Activated CD4-positive, alpha-beta T cell treated with anti-CD3 and anti-CD28 coated beads, Interleukin-2, amount 10 ng/mL, durations not matched to agents 7 days and 5 days (primary cell): ENCODE results near the gene MFN2. TPM values are rescaled to one million over a fixed set of nuclear protein-coding genes. Genes with fewer than 3 reads are reported as not detected.

Experiments used
- CTCF ChIA-PET: fragments of 350-600 bp; sonication (Branson Sonifier 250); formaldehyde crosslinking; loops from one replicate; lab custom pipeline; 2021; ENCODE audit warnings: antibody characterized with exemption; lab: Charles Lee
- POLR2A ChIA-PET: fragments of 350-600 bp; sonication (Branson Sonifier 250); formaldehyde crosslinking; loops from one replicate; lab custom pipeline; 2021; ENCODE audit warnings: antibody characterized with exemption; lab: Charles Lee
- DNase-seq: peaks from one replicate; pipeline ENCODE4 v3.0.0-alpha.2; 2020
- H3K27ac Mint-ChIP-seq: one replicate; pipeline ENCODE4 v1.8.0; 2021; ENCODE audit warnings: mild to moderate bottlenecking, moderate library complexity, mixed read lengths
- H3K27me3 Mint-ChIP-seq: one replicate; pipeline ENCODE4 v1.8.0; 2021; ENCODE audit warnings: mixed read lengths
- H3K36me3 Mint-ChIP-seq: one replicate; pipeline ENCODE4 v1.8.0; 2021; ENCODE audit warnings: low read depth, mixed read lengths
- H3K4me1 Mint-ChIP-seq: one replicate; pipeline ENCODE4 v1.8.0; 2021; ENCODE audit warnings: mixed read lengths
- H3K4me3 Mint-ChIP-seq: one replicate; pipeline ENCODE4 v1.8.0; 2021; ENCODE audit warnings: mild to moderate bottlenecking, moderate library complexity, mixed read lengths
- H3K9me3 Mint-ChIP-seq: one replicate; pipeline ENCODE4 v1.8.0; 2021; ENCODE audit warnings: mixed read lengths
- total RNA-seq, 2 experiments: library from RNA; stranded (reverse); gene quantifications; one replicate each; pipeline ENCODE4 v1.2.3, GENCODE V29; 2021

The MFN2 gene
- total RNA-seq, 2 experiments from 2014 or later = 46.3 to 60.3 TPM

DNA sequence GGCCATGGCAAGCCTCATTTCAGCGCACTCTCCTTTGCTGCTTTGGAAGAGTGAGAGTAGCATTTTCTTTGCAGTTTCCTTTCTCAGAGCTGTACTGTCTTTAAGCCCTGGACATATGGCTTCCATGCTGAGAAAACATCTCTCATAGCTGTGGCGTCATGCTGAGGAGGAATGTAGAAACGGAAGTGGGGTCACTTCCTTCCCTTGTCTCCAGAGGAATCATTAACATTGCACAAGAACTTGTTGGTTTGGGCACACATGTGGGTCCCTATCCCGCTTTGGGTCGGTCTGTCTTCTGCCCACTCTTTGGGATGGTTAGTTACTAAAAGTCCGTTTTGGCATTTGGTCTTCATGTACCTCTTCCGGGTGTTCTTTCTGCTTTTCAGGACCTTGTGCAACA is 5.6 kb downstream of the MFN2 start:
- no peak for DNase-seq
- H3K27me3 Mint-ChIP-seq = no peaks in the 10 kb centered on the region
- ChIA-PET CTCF (interaction anchor here (0.7 to 1.4 kb wide), 3 partner anchors 9 to 37 kb away, joined by 3 read pairs; no protein-coding TSS in a partner anchor), POLR2A (no interaction called here)
- H3K9me3 Mint-ChIP-seq = no peaks in the 10 kb centered on the region
- no peak overlapping the region for H3K4me3 Mint-ChIP-seq
- peaks cover 38% of the 10 kb centered on the region for H3K4me1 Mint-ChIP-seq
- peaks cover 30% of the 10 kb centered on the region for H3K36me3 Mint-ChIP-seq
- peak overlapping the region; percentile 59 for H3K27ac Mint-ChIP-seq

DNA sequence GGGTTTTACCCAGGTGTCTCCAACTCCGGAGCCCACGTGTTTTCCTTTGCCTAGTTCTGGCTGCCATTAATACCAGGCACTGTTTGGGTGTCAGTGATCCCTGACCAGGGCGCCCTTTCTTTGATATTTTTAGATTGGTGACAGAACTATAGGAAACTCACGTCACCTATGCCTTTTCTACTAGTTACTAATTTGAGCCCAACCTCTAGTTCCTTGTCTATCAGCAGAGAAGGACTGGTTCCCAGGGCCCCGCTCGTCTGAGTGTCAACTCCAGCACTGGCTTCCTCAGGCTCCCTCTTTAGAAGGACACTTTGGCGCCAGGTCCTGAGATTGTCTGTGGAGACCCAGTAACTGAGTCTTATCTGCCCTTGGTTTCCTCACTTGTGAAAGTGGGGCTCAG is 9.4 kb downstream of the MFN2 start:
- no peak for DNase-seq
- H3K36me3 Mint-ChIP-seq = peaks cover 30% of the 10 kb centered on the region
- ChIA-PET POLR2A (no interaction called here), CTCF (no interaction called here)
- no peak overlapping the region for H3K4me3 Mint-ChIP-seq
- H3K9me3 Mint-ChIP-seq = no peaks in the 10 kb centered on the region
- H3K27me3 Mint-ChIP-seq = no peaks in the 10 kb centered on the region
- peaks cover 10% of the 10 kb centered on the region for H3K4me1 Mint-ChIP-seq
- H3K27ac Mint-ChIP-seq = no peak overlapping the region

DNA sequence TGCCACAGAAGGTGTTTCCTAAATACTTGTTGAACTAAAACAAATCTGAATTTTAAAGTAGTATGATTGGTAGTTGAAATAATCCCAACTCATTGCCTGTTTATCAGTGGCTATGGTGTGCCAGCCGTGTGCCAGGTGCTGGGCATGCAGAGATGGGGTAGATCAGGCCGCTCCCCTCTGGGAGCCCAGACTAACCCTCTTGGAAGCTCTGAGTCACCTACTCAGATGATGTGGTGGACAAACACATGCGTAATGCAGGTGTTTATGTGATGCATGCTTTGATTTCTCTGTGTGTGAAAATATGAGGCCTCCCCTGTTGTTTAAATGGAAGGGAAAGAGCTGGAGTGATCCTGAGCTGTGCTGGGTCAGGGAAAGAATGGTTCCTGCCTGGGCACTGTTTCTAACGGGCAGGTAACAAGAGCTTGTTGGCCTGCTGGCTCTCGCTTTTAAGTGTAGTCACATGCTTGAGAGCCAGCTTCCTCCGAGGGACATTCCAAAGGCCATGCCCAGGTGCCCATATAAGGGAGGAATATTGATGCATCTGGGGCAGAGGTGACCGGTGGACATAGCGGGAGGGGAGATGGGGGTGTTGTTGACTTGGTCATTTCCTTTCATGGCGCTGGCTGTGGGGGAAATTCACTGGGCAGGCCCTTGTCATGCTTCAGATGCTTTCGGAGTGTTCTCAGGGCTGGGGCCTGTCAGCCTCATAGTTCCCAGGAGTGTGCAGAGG is 10.2 kb downstream of the MFN2 start:
- POLR2A ChIA-PET = no interaction called here
- H3K9me3 Mint-ChIP-seq = no peaks in the 10 kb centered on the region
- peaks cover 33% of the 10 kb centered on the region for H3K36me3 Mint-ChIP-seq
- H3K27ac Mint-ChIP-seq = no peak overlapping the region
- peaks cover 8% of the 10 kb centered on the region for H3K4me1 Mint-ChIP-seq
- H3K4me3 Mint-ChIP-seq = no peak overlapping the region
- no peak for DNase-seq
- no peaks in the 10 kb centered on the region for H3K27me3 Mint-ChIP-seq
- CTCF ChIA-PET = interaction anchor here (0.9 to 1.2 kb wide), 2 partner anchors 10 to 15 kb away, joined by 3 read pairs; no protein-coding TSS in a partner anchor

DNA sequence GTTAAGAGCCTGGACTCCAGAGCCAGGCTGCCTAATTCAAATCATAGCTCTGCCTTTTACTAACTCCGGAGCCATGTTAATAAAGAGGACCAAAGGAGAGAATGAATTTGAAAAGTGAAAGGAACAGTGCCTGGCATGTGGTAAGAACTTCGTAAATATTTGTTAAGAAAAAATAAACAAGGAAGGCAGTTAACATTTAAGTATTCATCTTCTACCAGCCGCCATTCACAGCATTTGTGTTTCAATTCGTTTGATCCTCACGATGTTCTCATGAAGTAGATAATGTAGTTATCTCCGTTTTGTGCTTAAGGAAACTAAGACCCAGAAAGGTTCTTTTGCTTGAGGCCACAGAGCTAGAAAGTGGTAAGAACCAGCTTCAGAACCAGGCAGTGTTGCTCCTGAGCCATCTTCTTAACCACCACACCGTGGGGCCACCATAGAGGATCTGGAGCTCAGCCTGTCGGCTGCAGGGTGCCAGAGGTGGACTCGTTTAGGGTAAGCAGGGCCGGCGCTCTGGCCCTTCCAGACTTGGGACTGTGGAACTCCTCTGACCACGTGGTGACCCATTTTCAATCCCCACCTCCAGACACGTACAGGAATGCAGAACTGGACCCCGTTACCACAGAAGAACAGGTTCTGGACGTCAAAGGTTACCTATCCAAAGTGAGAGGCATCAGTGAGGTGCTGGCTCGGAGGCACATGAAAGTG is 11.9 kb downstream of the MFN2 start:
- POLR2A ChIA-PET = no interaction called here
- H3K27ac Mint-ChIP-seq = no peak overlapping the region

DNA sequence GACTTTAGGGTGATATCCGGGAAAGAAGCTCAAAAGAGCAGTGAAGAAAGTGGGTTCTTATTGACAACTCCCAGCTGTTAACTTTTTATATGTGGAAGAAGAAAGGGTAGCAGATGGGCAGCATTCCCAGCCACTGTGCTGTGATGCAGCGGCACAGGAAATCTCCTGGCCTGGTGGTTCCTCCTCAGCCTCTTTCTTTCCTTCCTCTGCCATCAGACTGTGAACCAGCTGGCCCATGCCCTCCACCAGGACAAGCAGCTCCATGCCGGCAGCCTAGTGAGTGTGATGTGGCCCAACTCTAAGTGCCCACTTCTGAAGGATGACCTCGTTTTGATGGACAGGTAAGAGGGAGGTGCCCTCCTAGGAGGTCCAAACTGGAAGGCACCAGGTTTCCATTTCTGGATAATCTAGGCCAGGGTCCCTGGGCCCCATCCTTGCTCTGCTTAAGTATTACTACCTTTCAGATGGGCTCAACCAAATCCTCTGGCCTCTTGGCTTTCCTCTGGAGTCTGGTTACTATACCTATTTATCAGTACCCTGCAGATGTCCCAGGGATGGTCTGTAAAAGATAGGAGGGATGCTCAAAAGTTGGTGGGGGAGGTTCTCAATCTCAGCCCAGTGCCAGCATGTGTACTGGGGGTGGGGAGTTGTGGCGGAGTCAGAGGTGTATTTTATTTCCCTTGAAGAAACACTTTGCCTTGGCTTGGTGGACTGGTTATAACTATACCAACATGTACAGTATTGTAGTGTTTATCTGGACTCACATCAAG is 17.0 kb downstream of the MFN2 start:
- Mint-ChIP-seq H3K36me3 (peaks cover 45% of the 10 kb centered on the region), H3K4me3 (no peak overlapping the region)
- POLR2A ChIA-PET = no interaction called here

More for the DNA sequence above, 11.9 kb downstream of the MFN2 start:
- DNase-seq = no peak
- Mint-ChIP-seq H3K36me3 (peaks cover 36% of the 10 kb centered on the region), H3K9me3 (no peaks in the 10 kb centered on the region), H3K27me3 (no peaks in the 10 kb centered on the region), H3K4me3 (no peak overlapping the region), H3K4me1 (peaks cover 2% of the 10 kb centered on the region)
- CTCF ChIA-PET = interaction anchor here (0.6 to 1.8 kb wide), 5 partner anchors 9 to 84 kb away, joined by 3 to 4 read pairs (median 3); no protein-coding TSS in a partner anchor

DNA sequence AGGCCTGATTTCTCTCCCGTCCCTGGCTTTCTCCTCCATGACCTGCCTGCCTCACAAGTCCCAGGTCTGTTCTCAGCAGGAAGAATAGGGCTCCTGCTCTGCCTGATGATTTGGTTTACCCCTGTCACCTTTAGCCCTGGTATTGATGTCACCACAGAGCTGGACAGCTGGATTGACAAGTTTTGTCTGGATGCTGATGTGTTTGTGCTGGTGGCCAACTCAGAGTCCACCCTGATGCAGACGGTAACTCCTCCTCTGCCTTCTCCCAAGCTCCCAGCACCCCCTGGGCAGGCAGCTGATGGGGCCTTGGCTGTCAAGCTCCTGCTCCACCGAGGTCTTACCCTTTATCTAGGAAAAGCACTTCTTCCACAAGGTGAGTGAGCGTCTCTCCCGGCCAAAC is 18.4 kb downstream of the MFN2 start:
- H3K36me3 Mint-ChIP-seq = peaks cover 51% of the 10 kb centered on the region
- no peaks in the 10 kb centered on the region for H3K27me3 Mint-ChIP-seq
- ChIA-PET POLR2A (no interaction called here), CTCF (interaction anchor here (0.7 to 0.9 kb wide), 2 partner anchors 52 to 64 kb away, joined by 3 read pairs; partner anchors contain the start of gene PLOD1)
- no peaks in the 10 kb centered on the region for H3K9me3 Mint-ChIP-seq
- no peak for DNase-seq
- H3K27ac Mint-ChIP-seq = no peak overlapping the region
- H3K4me1 Mint-ChIP-seq = no peaks in the 10 kb centered on the region
- no peak overlapping the region for H3K4me3 Mint-ChIP-seq

More for the DNA sequence above, 17.0 kb downstream of the MFN2 start:
- Mint-ChIP-seq H3K27me3 (no peaks in the 10 kb centered on the region), H3K9me3 (no peaks in the 10 kb centered on the region), H3K27ac (no peak overlapping the region), H3K4me1 (no peaks in the 10 kb centered on the region)
- no peak for DNase-seq
- CTCF ChIA-PET = interaction anchor here (0.9 to 1.3 kb wide), 3 partner anchors 15 to 63 kb away, joined by 3 to 4 read pairs (median 3); partner anchors contain the start of gene PLOD1

DNA sequence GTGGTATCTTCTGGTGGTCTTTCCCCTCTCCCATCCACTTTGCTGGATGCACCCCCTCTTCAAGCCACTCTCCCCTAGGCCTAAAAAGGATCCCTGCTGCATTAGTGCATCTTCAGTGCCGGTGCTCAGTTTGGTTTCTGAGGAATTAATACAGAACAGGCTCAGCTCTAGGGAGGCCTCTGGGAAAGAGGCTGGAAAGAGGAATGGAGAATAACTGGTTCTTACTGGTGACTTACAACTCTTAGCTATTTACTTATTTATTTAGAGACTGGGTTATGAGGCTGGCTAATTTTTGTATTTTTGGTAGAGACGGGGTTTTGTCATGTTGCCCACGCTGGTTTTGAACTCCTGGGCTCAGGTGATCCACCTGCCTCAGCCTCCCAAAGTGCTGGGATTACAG is 19.0 kb downstream of the MFN2 start:
- H3K27ac Mint-ChIP-seq = no peak overlapping the region
- peaks cover 56% of the 10 kb centered on the region for H3K36me3 Mint-ChIP-seq
- no peaks in the 10 kb centered on the region for H3K9me3 Mint-ChIP-seq
- ChIA-PET POLR2A (no interaction called here), CTCF (interaction anchor here (0.7 kb wide), 1 partner anchor 51 kb away, joined by 3 read pairs; no protein-coding TSS in a partner anchor)
- H3K27me3 Mint-ChIP-seq = no peaks in the 10 kb centered on the region
- no peaks in the 10 kb centered on the region for H3K4me1 Mint-ChIP-seq
- H3K4me3 Mint-ChIP-seq = no peak overlapping the region
- no peak for DNase-seq

DNA sequence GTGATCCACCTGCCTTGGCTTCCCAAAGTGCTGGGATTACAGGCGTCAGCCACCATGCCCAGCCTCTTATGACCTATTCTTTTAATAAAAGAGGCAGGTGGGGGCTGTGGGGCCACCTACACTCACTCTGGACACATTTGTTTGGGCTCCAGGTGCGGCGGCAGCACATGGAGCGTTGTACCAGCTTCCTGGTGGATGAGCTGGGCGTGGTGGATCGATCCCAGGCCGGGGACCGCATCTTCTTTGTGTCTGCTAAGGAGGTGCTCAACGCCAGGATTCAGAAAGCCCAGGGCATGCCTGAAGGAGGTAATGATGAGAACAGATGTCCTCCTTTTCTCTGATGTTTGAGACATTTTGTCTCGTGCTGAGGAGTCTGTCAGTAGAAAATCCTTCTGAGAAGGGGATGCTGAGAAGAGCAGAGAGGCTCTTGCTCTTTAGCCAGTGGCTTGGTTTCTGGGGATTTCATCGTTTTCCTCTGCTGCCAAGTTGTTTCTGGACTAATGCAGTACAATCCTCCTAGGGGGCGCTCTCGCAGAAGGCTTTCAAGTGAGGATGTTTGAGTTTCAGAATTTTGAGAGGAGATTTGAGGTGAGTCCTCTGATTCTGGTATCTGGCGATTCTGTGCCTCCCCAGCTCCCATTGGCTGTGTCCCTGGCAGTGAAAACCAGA is 21.1 kb downstream of the MFN2 start:
- POLR2A ChIA-PET = no interaction called here
- no peak overlapping the region for H3K4me3 Mint-ChIP-seq
- peak; percentile 63 for DNase-seq
- H3K36me3 Mint-ChIP-seq = peaks cover 62% of the 10 kb centered on the region
- no peaks in the 10 kb centered on the region for H3K27me3 Mint-ChIP-seq
- H3K27ac Mint-ChIP-seq = no peak overlapping the region
- CTCF ChIA-PET = interaction anchor here (0.9 to 2.4 kb wide), 6 partner anchors 9 to 78 kb away, joined by 3 to 7 read pairs (median 4); partner anchors contain the start of gene MIIP
- no peaks in the 10 kb centered on the region for H3K4me1 Mint-ChIP-seq
- H3K9me3 Mint-ChIP-seq = no peaks in the 10 kb centered on the region

DNA sequence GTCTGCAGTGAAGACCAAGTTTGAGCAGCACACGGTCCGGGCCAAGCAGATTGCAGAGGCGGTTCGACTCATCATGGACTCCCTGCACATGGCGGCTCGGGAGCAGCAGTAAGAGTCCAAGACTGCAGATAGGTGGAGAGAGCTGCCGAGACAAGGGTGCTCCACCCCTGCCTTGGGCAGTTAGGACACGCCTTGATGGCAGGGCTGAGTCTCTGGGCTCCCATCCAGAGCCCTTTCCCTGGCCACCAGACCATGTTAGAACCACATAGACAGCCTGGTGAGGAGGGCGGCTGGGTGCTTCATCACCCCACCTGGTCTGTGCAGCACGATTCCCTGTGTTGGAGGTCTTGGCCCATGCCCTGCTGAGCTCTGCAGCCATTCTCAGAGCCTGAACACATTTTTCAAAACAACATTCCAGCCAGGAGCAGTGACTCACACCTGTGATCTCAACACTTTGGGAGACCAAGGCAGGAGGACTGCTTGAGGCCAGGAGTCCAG is 21.8 kb downstream of the MFN2 start:
- H3K27me3 Mint-ChIP-seq = no peaks in the 10 kb centered on the region
- ChIA-PET POLR2A (no interaction called here), CTCF (interaction anchor here (0.8 to 2.4 kb wide), 5 partner anchors 10 to 44 kb away, joined by 3 to 7 read pairs (median 3); partner anchors contain the start of gene MIIP)
- no peaks in the 10 kb centered on the region for H3K4me1 Mint-ChIP-seq
- DNase-seq = no peak
- H3K27ac Mint-ChIP-seq = no peak overlapping the region
- peaks cover 59% of the 10 kb centered on the region for H3K36me3 Mint-ChIP-seq
- H3K9me3 Mint-ChIP-seq = no peaks in the 10 kb centered on the region
- H3K4me3 Mint-ChIP-seq = no peak overlapping the region

DNA sequence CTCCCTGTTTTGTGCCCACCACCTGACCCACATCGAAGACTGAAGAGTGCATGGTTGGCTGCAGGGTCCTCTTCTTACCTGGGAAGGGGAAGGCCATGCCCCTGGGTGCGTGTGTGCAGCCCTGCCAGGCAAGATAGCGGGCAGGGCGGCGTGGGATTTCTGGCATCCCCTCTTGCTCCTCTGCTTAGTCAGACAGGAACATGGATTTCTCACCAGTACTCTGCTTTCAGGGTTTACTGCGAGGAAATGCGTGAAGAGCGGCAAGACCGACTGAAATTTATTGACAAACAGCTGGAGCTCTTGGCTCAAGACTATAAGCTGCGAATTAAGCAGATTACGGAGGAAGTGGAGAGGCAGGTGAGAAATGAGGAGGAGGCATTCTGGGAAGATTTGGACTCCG is 23.5 kb downstream of the MFN2 start:
- H3K4me3 Mint-ChIP-seq = no peak overlapping the region
- no peak overlapping the region for H3K27ac Mint-ChIP-seq
- H3K36me3 Mint-ChIP-seq = peaks cover 62% of the 10 kb centered on the region
- DNase-seq = no peak
- H3K4me1 Mint-ChIP-seq = no peaks in the 10 kb centered on the region
- ChIA-PET CTCF (interaction anchor here (0.7 to 1.4 kb wide), 5 partner anchors 9 to 114 kb away, joined by 3 to 4 read pairs (median 4); no protein-coding TSS in a partner anchor), POLR2A (no interaction called here)
- no peaks in the 10 kb centered on the region for H3K9me3 Mint-ChIP-seq
- H3K27me3 Mint-ChIP-seq = no peaks in the 10 kb centered on the region

DNA sequence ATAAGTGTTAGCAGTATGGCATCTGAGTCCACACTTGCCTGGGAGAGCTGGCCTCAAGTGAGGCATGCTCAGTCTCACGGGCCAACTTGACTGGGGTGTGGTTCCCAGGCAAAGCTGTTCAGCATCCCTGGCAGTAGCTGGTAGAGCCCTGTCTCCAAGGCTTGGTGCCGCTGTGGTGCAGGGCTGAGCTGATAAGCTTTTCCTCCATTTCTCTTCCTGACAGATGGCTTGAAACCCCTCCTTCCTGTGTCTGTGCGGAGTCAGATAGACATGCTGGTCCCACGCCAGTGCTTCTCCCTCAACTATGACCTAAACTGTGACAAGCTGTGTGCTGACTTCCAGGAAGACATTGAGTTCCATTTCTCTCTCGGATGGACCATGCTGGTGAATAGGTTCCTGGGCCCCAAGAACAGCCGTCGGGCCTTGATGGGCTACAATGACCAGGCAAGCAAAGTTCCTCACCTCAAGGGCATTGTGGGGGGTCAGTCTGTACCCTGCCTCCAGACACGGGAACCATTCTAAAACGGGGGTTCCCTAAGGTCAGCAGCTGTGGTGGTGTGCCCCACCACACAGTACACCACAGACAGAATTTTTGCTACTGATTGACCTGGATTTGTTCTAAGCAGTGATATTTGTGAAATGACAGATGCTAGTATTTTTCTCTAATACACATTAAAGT is 25.4 kb downstream of the MFN2 start:
- Mint-ChIP-seq H3K36me3 (peaks cover 69% of the 10 kb centered on the region), H3K9me3 (no peaks in the 10 kb centered on the region), H3K27me3 (no peaks in the 10 kb centered on the region), H3K27ac (no peak overlapping the region), H3K4me1 (no peaks in the 10 kb centered on the region), H3K4me3 (no peak overlapping the region)
- POLR2A ChIA-PET = no interaction called here
- no peak for DNase-seq
- CTCF ChIA-PET = interaction anchor here (0.8 to 1.4 kb wide), 5 partner anchors 8 to 25 kb away, joined by 3 to 5 read pairs (median 3); no protein-coding TSS in a partner anchor
